ENCODE data around the gene ARMC12.

DNA sequence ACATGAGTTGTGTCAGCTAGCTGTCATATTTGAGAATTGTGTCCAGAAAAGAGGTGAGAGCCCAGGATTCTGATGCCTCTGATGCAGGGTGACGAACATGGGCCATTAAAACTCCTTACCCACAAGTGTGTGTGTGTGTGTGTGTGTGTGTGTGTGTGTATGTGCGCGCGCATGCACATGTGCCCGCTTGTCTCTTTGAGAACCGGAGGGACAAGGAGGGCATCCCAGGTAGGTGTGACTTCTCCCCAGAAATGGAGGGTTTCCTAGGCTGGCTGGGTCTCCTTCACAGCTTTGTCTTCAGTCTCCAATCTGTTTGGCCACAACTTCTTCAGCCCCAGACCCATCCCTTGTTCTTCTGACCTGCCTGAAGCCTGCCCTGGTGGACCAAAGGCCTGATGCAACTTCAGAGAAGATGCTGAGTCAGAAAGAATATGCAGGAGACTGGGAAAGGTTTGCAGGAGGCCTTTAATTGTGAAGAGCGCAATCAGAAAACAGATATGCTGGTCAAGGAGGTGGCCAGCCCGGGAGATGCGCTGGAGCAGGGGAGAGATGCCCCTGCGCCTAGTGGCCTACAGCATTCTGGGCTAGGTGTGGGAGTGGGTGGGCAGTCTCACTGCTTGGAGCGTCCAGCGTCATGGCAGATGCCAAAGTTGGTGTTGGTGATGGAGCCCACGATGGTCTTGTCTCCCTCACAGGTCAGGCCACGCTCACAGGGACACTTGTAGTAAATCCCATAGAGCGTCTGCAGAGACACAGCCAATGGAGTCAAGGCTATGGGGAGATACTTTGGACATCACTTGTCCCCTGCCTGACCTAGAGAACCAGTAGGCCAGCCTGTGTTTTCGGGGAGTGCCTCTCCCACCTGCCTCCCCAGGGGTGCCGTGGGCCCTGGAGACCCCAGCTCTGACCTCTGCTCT lies 58.0 kb downstream of the ARMC12 start:
- TF ChIP-seq, protein P1, sequence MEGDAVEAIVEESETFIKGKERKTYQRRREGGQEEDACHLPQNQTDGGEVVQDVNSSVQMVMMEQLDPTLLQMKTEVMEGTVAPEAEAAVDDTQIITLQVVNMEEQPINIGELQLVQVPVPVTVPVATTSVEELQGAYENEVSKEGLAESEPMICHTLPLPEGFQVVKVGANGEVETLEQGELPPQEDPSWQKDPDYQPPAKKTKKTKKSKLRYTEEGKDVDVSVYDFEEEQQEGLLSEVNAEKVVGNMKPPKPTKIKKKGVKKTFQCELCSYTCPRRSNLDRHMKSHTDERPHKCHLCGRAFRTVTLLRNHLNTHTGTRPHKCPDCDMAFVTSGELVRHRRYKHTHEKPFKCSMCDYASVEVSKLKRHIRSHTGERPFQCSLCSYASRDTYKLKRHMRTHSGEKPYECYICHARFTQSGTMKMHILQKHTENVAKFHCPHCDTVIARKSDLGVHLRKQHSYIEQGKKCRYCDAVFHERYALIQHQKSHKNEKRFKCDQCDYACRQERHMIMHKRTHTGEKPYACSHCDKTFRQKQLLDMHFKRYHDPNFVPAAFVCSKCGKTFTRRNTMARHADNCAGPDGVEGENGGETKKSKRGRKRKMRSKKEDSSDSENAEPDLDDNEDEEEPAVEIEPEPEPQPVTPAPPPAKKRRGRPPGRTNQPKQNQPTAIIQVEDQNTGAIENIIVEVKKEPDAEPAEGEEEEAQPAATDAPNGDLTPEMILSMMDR (IDR thresholded peaks at IDR 0.05) = no peak
- no peak for TF ChIP-seq POLR2A (IDR thresholded peaks at IDR 0.05)
